HL-60/S4 (cell line): ENCODE measurements around the gene ADA.
"Not testable (repeated sequence)": the region's sequence is repeated elsewhere in the genome, so short reads cannot be mapped to it uniquely, and the experiment has no call there.

ENCODE experiments used
- in situ Hi-C: fragments of 300-500 bp; cut with MboI; formaldehyde crosslinking; loops from 2 replicates; pipeline ENCODE4 v1.14.3; 2022; ENCODE audit warnings: low sequenced_read_pairs

The ADA gene

DNA sequence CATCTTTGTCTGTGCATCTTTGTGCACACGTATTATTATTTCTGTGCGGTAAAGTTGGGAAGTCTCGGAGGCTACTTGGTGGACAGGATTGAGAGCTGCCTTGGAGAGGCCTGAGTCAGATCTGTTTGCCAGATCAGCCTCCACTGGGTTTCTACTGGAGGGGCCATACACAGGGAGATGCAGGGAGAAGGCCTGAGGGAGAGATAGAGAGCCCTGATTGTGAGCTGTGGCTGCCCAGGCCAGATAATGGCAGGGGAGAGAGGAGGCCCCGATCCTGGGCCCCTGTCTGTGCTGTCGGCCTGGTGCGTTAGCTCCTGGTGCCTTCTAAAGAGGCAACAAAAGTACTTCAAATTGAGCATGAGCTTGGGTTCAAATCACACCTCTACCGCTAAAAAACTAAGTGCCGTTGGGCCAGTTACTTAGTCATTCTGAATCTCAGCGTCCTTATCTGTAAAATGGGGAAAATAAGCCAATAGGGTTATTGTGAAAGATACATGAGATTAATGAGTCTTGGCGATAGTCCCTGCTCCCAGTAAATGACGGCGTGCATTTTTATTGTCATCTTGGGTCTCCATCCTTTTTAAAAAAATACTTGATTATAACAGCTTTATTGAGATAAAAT lies 27.6 kb upstream of the ADA start:
- in situ Hi-C loops = no loop called here

DNA sequence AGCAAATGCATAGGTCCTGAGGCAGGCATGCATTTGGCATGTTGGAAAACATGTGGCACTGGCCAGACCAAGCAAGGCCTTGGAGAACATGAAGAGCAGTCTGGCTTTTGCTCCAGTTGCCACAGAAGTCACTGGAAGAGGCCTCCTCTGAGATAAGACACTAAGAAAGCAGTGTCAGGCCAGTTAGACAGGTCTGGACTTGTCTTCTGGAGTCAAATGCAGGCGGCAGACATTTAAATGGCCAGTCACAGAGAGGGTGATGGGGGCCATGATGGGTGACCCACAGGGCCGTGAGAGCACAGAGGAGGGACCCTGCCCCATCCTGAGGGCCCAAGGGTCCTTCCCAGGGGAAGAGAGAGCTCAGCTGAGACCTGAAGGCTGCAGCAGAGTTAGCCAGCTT lies 26.7 kb upstream of the ADA start:
- in situ Hi-C loops = no loop called here

DNA sequence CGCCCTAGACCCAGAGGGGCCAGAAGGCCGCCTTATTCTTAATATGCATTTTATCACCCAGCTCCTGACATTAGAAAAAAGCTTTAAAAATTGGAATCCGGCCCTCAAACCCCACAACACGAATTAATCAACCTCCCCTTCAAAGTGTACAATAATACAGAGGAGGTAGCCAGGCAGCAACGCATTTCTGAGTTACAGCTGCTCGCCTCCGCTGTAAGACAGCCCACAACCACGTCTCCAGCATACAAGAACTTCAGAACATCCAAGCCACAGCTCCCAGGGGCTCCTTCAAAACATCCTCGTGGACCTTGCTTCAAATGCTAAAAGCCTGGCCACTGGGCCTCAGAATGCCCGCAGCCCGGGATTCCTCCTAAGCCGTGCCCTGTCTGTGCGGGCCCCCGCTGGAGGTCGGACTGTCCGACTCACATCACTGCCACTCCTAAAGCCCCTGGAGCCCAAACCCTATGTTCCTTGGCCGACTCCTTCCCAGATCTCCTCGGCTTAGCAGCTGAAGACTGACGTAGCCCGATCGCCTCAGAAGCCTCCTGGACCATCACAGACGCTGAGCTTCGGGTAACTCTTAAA lies 20.9 kb upstream of the ADA start:
- in situ Hi-C loops = not testable (repeated sequence)

GRCh38 chr20:44671541-44671940 lies 20.0 kb upstream of the ADA start:
- in situ Hi-C loops = not testable (repeated sequence)

- in situ Hi-C loops = not testable (repeated sequence)
Observed at GRCh38 chr20:44670851-44671250, 19.4 kb upstream of the ADA start.

DNA sequence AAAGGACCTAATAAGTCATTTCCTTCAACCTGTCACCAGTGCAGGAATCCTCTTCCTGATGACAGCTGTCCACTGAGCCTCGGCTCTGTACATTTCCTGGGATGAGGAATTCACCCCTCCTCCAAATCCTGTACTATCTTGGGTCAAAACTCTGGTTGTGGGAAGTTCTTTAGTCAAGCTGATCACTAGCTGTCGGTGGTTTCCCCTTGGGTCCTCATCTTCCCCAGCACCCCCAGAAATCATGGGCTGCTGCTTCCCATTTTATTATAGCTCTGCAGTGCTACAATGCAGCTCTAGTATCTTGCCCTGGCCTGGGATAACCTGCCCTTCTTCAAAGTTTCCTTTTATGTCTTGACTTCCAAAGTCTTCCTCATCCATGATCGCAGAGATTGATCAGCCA lies 14.6 kb upstream of the ADA start:
- in situ Hi-C loops = no loop called here

DNA sequence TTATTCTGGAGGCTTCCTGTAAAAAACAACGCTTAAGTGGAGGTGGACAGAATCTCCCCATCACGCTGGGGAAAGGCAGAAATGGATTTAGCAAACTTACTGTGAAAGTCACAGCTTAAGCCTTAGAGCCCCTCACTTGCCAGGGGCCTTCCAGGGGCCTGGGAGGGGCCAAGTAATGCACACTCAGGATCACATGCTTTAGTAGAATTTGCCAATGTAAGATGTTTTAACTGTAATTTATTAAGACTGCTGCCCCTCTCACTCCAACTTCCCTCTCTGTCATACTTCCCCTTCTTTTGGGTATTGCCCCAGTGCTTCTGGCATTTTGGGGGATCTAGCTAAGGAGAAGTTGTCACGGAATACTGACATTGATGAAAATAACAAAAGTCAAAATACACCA lies 12.6 kb upstream of the ADA start:
- in situ Hi-C loops = loop anchor here (5.0 kb wide), 1 partner anchor 48 kb away; no protein-coding TSS in a partner anchor

- in situ Hi-C loops = loop anchor here (5.0 kb wide), 1 partner anchor 50 kb away; no protein-coding TSS in a partner anchor
Observed at GRCh38 chr20:44662261-44662660, 10.8 kb upstream of the ADA start.

DNA sequence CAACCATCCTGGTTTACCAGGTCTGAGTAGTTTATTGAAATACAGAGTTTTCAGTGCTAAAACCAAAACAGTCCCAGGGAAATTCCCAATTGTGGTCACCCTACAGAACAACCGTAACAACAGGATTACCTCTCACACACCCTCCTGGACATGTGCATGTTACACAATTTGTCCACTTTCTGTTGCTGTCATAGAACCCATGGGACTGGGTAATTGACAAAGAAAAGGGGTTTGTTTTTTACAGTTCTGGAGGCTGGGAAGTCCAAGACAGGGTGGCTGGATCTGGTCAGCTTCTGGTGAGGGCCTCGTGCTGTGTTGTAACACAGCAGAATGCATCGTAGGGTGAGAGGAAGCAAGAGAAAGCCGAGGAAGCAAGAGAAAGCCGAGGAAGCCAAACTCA lies 9.1 kb upstream of the ADA start:
- in situ Hi-C loops = loop anchor here (5.0 kb wide), 1 partner anchor 52 kb away; no protein-coding TSS in a partner anchor

- in situ Hi-C loops = loop anchor here (5.0 kb wide), 1 partner anchor 52 kb away; no protein-coding TSS in a partner anchor
Observed at GRCh38 chr20:44659931-44660330, 8.4 kb upstream of the ADA start.

DNA sequence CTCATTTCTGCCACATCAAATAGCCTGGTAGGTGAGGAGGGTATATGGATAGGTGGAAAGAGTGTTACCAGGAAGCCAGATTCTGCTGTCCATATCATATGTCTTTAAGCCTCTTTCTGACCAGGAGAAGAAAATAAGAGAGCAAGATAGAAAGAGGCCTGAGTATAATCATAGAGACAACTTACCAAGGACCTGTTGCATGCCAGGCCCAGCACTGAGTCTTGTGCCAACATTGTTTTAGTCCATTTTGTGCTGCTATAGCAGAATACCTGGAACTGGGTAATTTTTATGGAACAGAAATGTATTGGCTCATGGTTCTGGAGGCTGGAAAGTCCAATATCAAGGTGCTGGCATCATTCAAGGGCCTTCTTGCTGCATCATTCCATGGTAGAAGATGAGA lies 7.3 kb upstream of the ADA start:
- in situ Hi-C loops = no loop called here

GRCh38 chr20:44657875-44658274 lies 6.4 kb upstream of the ADA start:
- in situ Hi-C loops = no loop called here

DNA sequence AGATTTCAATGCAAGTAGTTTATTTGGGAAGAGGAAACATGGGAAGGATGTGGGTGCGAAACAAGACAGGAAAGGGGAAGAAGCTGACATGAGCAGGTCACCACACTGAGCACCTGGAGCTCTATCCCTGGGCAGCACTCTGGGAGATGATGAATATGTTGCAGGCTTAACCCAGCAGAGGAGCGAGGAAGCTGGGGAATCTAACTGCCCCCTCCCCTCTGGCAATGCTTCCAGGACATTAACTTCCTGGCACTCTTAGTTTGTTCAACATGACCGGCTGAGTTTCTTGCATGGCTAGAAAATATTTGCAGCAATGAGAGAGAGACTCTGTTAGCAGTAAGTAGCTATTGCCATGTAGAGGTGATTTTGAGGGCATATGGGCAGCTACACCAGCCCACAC lies 4.9 kb upstream of the ADA start:
- in situ Hi-C loops = no loop called here

- in situ Hi-C loops = not testable (repeated sequence)
Observed at GRCh38 chr20:44654210-44654609, 2.7 kb upstream of the ADA start.

DNA sequence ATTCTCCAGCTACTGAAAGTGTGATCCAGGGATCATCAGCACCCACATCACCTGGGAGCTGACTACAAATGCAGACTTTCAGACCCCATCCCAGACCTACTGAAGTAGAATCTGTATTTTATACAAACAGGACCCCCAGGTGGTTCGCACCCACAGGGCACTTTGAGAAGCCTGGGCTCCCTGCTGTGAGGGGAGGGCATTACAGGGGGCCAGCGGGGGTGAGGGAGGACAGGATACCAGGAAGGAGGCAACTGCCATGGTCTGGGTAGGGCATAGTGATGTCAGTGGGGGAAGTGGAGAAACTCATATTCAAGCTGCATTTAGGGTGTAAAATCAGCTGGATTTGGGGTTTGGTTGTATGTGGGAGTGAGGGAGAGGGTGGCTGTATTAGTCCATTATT lies 2.0 kb upstream of the ADA start:
- in situ Hi-C loops = no loop called here

DNA sequence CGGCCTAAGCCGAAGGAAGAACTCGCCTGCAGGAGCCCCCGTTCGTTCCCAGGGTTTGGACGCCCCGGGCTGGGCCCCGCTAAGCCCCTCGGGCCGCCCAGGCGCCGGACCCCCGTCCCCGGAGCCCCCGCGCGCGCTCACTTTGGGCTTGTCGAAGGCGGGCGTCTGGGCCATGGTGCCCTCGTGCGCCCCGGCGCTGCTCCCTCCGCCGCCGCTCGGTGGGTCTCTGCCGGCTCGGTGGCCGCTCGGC lies 140 bp downstream of the ADA start:
- in situ Hi-C loops = no loop called here

DNA sequence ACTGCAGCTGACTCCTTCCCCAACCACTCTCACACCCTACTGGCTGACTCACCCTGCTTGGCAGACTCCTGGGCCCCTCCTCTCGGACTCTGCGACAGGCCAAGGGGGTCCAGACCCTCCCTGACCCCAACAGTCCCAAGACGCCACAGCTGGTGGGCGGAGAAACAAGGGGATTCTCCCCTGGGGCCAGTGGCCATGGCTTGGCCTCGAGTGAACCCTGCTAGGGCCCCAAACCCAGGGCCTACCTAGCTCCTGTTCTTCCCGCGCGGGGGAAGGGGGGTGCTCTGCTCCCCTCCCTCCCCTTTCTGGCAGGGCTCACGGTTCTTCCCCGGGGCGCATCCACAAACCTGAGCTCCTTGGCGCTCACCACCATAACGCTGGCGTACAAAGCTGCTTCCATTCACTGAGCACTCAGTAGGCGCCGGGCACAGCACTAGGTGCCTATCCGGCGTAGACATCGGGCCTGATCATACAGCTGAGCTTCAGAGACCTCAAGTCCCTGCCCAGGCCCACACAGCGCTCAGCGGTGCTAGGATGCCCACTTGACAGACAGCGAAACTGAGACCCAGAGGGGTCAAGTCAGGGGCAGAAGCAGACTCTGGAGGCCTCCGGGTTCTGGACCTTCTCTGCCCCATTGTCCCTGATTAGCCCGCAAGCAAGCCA lies 597 bp downstream of the ADA start:
- in situ Hi-C loops = no loop called here

GRCh38 chr20:44649976-44650375 lies 1.5 kb downstream of the ADA start:
- in situ Hi-C loops = no loop called here

DNA sequence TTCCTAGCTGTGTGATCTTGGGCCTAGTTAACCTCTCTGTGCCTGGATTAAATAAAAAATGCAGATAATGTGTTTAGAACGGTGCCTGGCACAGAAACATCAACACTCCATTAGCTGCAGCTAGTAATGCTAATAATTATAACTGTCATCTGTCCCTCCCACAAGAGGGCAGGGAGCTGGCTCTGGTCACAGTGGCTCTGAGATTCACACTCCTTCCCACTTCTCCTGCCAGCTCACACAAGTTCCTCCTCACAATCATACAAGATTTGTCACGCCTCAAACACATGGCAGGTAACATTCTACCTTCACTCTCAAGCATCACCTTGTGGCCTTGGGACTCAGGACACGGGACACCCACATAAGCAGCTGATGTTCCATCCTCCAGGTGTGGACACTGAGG lies 2.4 kb downstream of the ADA start:
- in situ Hi-C loops = no loop called here

GRCh38 chr20:44648579-44648978 lies 2.9 kb downstream of the ADA start:
- in situ Hi-C loops = no loop called here

DNA sequence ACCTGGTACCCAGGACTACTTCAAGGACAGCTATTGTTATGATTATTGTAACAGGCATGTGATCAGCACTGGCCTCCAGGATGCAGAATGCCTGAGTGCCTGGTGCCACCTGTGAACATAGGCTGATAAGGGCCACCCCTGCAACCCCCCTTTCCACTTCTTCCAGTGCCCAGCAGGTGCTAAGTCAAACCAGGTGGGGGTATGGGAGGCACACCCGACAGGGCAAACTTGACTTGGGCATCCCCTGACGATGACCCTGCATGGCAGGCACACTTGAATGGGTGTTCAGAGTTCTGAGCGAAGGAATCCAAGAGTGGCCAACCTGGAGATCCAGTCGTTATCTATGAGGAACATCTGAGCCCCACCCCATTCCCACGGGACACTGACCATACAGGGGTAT lies 3.4 kb downstream of the ADA start:
- in situ Hi-C loops = no loop called here

DNA sequence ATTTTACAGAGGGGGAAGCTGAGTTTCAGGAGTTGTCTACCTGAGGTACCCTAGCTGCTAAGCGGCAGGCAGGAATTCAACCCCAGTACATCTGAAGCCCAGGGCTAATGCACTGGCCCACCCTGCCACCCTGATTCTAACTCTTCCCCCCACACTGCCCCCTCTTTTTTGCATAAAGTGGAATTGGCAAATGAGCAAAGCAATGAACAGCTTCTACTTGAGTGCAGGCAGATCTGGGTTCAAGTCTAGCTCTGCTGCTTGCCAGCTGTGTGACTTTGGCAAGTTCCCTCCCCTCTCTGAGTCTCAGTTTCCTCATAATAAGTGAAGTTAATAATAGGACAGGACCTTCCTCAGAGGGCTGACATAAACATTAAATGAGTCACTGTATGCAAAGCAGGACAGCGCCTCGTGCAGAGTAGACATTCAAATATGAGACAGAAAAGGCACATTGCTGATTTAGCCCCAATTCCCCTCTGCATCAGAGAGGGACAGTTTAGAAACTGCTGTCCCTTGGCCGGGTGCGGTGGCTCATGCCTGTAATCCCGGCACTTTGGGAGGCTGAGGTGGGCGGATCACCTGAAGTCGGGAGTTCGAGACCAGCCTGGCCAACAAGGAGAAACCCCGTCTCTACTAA lies 4.7 kb downstream of the ADA start:
- in situ Hi-C loops = no loop called here
